HG03196 (cell line): ENCODE measurements around the gene TMEM190.
"Not testable (repeated sequence)": the region's sequence is repeated elsewhere in the genome, so short reads cannot be mapped to it uniquely, and the experiment has no call there.

Experiments used
- ATAC-seq: cut with Tn5 transposase; IDR thresholded peaks from one replicate; pipeline ENCODE4 v1.9.1; 2021; ENCODE audit not compliant: unreplicated experiment

TMEM190 gene

DNA sequence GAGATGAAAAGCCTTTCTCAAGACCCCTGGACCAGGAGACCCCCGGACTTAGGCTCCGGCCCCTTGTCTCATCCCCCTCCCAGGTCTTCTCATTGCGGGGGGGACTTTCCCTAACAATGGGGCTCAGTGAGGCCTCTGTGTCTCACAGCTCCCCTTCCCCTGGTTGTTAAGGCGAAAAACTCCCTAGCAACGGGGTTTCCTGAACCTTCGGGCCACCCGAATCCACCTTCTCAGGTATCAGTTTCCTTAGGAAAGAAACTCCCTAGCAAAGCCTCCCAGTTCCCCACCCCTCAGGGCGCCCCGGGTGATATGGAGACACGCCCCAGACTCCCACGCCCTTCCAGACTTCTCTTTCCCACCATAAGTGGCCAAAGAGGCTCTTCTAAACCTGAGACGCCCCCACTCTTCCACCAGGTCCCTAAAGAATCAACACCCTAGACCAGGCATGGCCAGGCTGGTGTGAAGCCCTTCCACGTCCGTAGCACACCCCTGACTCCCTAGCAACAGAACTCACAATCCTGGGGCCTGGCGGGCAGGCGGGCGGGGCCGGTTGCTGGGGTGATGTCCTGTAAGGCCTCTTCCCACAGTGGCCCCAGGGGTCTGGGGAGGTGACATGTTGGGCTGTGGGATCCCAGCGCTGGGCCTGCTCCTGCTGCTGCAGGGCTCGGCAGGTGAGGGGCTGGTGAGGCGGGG, at the start of gene TMEM190:
TMEM190 (plus strand) TSS at position 586 of the 693 bp plus-strand sequence; CDS start at position 614, 28 bp downstream.
- ATAC-seq, result no peak

DNA sequence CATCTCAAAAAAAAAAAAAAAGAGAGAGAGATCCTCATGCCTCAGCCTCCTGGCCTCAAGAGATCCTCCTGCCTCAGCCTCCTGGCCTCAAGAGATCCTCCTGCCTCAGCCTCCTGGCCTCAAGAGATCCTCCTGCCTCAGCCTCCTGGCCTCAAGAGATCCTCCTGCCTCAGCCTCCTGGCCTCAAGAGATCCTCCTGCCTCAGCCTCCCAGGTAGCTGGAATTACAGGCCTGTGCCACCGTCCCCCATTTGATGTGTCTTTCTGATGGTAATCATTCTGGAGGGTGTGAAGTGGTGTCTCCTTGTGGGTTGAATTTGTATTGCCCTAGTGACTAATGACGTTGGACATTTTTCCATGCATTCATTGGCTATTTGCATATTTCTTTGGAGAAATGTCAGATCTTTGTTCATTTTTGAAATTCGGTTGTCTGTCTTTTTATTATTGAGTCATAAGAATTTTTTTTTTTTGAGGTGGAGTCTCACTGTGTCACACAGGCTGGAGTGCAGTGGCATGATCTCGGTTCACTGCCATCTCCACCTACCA, 47.8 kb upstream of the TMEM190 start:
- ATAC-seq, result not testable (repeated sequence)

DNA sequence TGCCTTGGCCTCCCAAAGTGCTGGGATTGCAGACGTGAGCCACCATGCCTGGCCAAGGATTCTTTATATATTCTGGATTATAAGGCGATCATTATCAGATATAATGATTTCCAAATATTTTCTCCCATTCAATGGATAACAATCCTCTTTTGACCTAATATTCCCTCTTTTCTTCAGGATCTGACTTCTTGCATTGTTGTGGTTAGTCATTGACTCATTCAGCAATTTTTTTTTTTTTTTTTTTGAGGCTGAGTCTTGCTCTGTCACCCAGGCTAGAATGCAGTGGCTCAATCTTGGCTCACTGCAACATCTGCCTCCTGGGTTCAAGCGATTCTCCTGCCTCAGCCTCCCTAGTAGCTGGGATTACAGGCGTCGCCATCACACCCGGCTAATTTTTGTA, 46.8 kb upstream of the TMEM190 start:
- ATAC-seq, result not testable (repeated sequence)

- ATAC-seq, result no peak
Observed at GRCh38 chr19:55333870-55334269, 42.8 kb upstream of the TMEM190 start.

- ATAC-seq, result no peak
Observed at GRCh38 chr19:55336101-55336500, 40.5 kb upstream of the TMEM190 start.

GRCh38 chr19:55339105-55339888, 37.3 kb upstream of the TMEM190 start, which contains the start of gene KMT5C:
KMT5C (plus strand) TSS chr19:55339876; CDS start chr19:55341937, 2,061 bp downstream.
- peak; percentile 82 for ATAC-seq

DNA sequence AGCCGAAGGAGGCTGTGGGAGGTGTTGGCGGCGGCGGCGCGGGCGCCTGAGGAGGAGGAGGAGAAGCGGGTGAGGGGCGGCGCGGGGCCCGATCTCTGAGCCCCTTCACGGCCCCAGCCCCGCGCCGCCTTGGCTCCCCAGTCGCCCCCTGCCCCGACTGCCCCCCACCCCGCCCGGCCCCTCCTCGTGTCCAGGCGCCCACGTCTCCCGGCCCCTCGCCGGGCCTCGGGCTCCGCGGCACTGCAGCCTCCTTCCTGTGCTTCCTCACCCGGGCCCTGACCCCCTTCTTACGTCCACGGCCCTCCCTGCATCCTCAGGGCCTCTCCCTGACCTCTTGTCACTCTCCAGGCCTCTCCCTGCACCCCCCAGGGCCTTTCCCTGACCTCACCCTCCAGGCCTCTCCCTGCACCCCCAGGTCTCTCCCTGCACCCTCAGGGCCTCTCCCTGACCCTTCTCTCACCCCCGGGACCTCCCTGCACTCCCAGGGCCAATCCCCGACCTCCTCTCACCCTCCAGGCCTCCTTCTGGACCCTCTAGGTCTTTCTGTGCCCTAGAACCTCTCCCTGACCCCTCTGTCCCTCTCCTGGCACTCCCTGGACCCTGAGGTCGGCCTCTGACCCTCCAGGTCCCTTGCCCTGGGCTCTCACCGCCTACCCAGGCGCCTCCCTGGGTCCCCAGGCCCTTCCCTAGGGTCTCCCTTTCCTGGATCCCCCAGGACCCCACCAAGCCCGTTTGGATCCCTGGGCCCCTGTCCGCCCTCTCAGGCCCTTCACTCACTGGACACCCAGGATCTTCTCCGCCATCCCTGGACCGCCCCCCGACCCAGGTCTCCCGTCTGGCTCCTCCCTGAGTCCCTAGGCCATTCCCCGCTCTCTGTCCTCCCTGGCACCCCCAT, 36.5 kb upstream of the TMEM190 start:
- ATAC-seq, result no peak

GRCh38 chr19:55340784-55341147, 35.9 kb upstream of the TMEM190 start:
- ATAC-seq, result no peak

- ATAC-seq, result no peak
Observed at GRCh38 chr19:55341171-55341588, 35.4 kb upstream of the TMEM190 start.

- ATAC-seq, result no peak
Observed at GRCh38 chr19:55341595-55342531, 34.8 kb upstream of the TMEM190 start.

- ATAC-seq, result no peak
Observed at GRCh38 chr19:55344444-55344843, 32.2 kb upstream of the TMEM190 start.

DNA sequence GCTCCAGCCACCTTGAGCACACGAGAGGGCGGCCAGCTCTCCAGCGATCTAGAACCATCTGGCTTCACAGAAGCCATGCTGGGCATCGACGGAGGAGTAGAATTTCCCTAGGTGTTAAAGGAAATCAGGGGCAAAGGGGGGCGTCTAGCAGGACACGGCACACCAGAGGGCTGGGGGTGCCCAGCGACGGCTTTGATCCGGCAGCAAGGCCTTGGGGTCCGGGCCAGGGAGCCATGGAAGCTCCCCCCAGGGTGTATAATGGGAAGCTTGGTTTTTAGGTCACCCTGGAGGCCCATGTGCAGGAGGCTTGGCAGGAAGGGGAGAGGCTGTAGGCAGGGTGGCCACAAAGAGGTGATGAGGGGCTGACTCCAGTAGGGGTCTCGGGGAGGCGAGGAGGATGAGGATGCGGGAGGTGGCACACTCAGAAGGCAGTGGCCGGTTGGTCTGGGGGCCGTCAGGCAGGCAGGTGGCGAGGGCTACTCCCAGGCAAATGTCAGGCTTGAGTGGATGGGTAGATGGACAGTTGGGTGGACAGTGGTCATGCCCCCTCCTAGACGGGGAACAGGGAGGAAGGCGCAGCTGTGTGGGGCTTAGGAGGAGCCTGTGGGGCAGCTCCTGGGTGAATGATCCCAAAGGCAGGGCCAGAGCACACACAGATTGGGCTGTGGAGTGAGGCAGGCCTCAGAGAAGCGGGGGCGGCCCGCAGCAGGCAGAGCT, 31.4 kb upstream of the TMEM190 start:
- no peak for ATAC-seq

DNA sequence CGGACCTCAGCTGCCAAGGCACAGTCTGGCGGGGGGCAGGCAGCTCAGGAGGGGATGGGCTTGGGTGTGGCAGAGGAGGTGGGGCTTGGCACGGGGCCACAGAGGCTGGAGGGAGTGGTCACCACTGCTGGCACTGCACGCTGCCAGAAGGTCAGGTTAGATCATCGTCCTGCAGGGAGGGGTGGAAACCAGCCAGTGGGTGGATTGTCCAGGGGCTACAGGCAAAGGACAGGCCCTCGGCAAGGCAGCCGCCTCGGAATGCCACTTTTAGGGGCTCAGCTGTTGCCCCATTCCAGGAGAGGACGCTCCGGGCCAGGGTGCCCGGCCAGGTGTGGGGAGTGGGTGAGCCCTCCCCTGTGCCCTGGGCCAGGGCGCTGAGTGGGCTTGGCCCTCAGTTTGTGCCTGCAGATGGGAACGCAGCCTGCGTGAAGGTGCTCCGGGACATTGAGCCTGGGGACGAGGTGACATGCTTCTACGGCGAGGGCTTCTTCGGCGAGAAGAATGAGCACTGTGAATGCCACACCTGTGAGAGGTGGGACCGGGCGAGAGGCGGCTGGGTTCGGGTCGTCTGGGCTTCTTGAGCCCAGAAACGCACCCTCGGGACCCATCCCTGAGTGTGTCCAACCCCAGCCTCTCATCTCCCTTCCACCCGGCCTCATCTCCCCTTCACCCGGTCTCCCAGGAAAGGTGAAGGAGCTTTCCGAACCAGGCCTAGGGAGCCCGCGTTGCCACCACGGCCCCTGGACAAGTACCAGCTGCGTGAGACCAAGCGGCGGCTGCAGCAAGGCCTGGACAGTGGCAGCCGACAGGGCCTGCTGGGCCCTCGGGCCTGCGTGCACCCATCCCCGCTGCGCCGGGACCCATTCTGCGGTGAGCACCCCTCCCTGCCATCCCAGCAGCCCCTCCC, 30.6 kb upstream of the TMEM190 start:
- ATAC-seq, result no peak

DNA sequence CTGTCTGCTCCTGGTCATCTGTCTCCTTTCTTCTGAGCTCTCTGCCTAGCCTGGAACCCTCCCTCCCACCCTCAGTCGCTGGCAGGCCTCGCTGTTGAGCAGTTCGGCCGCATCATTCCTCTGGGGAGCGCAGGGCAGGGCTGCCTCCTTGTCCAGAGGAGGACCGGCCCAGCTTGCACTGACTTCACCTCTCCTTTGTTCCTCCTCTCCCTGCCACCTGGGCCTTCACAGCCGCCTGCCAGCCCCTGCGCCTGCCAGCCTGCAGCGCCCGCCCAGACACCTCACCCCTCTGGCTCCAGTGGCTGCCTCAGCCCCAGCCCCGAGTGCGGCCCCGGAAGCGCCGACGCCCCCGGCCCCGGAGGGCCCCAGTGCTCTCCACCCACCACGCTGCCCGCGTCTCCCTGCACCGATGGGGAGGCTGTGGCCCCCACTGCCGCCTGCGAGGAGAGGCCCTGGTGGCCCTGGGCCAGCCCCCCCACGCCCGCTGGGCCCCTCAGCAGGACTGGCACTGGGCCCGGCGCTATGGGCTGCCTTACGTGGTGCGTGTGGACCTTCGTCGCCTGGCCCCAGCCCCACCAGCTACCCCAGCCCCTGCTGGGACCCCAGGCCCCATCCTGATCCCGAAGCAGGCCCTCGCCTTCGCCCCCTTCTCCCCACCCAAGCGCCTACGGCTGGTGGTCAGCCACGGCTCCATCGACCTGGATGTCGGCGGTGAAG, 29.7 kb upstream of the TMEM190 start:
- no peak for ATAC-seq

- ATAC-seq, result no peak
Observed at GRCh38 chr19:55347442-55348009, 29.1 kb upstream of the TMEM190 start.

DNA sequence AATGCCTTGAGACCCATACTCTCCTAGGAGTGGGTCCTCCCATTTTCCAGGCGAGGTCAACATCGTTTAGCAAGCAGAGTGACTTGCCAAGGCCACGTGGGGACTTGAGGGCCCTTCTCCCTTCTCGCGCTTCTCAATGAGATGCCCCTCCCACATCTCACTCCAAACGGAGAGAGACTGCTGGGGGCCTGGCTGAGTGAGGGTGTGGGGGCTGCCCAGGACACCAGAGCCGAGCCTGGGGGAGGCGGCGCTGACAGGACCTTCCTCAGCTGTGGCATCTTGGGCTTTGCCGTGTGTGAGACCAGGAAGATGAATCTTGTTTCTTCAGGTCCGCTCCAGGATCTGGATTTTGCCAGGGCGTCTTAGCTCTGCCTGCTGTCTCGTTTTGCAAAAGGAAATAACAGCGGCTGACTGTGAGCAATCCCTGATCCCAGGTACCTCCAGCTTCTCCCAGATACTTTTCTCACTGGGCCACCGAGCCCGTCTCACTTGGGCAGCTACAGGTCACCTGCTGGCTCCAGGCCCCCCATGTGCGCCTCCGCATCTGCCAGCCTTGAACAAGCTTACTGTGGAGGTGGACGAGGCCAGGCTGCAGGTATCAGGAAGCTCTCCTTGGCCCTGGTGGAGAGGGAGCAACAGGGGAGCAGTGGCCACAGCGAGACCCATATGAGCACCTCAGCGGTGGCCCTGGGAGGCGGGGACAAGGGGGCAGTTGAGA, 28.1 kb upstream of the TMEM190 start:
- ATAC-seq, result no peak
